Stromal cell of bone marrow (primary cell): ENCODE results near the gene ARHGEF6.

Source experiments
- DNase-seq: peaks from one replicate; pipeline ENCODE4 v3.0.0-alpha.2; 2012; ENCODE audit warnings: low read depth

ARHGEF6 gene

DNA sequence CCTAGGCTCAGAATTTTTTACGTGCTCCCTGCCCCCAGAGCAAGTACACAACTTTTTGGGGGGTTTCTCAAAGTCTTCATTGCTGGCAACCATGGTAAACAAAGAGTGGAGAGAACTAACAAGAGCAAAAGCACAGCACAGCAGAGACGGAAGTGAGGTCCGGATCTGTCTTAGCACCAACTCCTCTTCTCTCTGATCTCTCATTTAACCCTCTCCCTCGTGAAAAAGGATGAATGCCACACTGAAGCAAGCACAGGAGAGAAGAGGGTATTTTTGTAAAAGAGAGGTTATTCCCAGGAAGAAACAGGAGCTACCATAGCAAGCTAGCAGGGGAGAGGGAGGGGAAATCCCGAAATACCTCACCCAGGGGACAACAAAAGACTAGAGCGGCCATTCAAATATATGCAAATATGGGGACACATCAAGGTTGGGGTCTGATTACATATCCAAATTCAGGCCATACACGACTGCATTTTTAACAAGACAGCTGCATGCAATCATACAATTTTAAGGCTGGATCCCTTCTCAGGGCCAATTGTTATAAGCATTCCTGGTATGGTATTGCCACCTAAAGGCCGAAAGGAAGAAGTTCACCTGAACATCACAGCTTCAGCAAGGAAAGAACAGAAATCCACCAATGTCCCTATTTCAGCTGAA is 86.2 kb downstream of the ARHGEF6 start:
- peak; percentile 26 for DNase-seq

DNA sequence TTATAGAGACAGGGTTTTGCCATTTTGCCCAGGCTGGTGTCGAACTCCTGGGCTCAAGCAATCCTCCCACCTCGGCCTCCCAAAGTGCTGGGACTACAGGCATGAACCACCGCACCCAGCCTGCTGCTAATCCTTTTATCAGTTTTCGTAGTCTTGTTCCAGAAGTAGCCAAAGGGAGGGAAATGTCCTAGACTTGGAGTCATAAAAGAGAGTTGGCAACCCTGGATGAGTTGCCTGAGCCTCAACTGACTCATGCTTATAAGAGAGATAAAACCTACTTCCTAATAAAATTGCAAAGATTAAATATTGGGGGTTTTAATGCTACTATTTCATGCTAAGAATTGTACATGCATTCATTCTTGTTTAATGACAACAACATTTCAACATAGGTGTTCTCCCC is 88.5 kb downstream of the ARHGEF6 start:
- no peak for DNase-seq

DNA sequence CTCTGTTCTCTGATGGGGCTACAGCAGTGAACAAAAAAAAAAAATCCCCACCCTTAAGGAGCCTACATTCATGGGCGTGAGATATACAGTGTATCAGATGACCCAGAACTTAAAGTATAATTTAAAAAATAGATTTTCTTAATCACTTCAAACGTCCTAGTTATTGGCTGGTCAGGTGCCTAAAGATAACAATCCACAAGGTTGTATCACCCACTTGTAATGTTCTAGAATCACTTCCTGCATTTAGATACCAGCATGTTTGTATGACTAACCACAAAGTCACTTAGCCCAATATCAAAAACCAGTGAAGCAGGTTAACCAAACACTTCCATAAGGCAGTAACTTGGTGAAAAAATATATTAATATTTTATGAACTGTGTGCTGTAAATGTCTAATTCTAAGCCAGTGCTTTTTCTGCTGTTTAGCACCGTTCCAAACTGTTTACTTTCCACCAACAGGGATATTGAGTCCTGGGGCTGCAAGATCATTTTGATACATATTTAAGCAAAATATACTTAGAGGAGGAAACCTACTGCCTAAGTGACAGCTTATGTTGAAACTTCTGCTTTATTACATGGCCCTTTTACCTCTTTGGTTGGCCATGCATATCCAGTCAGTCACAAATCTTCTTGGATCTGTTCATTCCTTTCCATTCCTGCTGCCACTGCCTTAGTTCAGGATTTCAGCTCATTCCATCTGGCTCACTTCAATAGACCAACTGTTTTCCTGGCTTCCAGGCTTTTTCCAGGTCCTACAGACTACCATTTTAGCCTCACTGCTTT is 89.5 kb downstream of the ARHGEF6 start:
- no peak for DNase-seq

DNA sequence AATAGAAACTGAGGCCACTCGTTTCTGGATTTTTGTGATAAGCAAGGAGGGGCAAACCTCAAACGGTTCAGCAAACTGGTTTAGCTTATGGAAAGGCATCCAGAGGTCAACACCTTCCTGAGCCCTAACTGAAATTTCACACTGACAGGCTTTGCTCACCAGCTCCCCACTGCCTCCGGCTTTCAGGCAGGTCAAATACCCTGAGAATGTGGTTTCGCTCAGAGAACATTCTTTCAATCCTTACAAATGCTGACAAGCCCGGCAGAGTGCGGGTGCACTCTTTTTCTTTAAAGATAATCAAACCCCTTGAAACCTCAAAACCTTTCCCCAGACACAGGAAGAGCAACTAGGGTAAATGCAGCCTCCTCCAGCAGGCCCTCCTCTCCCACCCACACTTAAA is 91.3 kb downstream of the ARHGEF6 start:
- no peak for DNase-seq

DNA sequence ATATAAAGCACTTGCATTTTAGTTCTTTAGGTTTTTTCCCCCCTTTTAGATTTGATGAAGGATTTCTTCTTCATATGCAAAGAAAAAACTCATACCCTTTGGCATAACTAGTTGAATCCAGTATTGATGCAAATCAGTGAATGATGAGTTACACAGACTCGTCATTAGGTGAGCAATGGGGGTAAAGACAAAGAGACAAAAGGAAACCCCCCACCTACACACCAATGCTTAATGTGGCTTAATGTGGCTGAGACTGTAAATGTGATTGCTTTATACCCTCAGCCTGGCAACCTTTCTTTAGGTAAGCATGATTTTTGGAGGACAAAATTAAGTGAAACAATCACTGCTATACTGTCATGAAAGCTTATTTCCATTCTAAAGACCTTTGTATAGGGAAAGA is 93.3 kb downstream of the ARHGEF6 start:
- DNase-seq: no peak

DNA sequence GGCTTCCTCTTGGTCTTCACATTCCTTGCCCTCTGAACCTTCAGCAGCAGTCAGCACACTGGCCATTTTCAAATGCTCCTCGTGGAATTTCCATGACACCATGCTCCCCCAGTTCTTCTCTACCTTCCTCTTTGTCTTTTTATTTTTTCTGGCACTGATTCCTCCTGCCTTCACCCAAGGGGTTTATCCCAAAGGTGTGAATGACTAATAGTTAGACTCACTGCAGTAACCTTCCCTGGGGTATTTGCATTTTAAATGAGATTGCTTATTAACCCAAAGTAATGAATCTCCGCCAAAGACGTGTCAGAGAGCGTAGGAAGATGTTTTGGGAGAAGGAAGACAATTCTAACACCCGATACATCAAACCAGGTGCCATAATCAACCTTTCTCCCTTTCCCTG is 96.6 kb downstream of the ARHGEF6 start:
- DNase-seq: no peak

DNA sequence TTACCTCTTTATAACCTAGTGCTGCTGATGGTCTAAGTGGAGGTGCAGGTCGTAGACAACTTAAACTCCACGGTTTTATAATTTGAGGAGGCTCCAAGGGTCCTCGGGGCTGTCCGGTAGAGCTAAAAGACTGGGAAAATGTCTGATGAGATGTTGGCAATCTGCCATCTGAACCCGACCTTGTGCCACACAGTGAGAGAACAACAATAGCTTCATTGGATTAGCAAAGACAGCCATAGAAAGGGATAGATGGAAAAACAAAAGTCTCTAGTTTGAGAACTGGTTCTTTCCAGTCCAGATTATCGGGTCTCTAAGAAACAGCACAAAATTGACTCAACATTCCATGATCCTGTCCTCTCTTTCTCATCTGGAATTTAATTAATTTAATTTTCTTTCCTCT is 101.2 kb downstream of the ARHGEF6 start:
- DNase-seq: no peak

- no peak for DNase-seq
Measured at GRCh38 chrX:136674270-136674985, 106.3 kb downstream of the ARHGEF6 start.

- no peak for DNase-seq
Measured at GRCh38 chrX:136671006-136671610, 109.6 kb downstream of the ARHGEF6 start.

GRCh38 chrX:136667446-136668168 is 113.1 kb downstream of the ARHGEF6 start:
- DNase-seq: no peak

GRCh38 chrX:136666088-136666487 is 114.6 kb downstream of the ARHGEF6 start:
- no peak for DNase-seq

DNA sequence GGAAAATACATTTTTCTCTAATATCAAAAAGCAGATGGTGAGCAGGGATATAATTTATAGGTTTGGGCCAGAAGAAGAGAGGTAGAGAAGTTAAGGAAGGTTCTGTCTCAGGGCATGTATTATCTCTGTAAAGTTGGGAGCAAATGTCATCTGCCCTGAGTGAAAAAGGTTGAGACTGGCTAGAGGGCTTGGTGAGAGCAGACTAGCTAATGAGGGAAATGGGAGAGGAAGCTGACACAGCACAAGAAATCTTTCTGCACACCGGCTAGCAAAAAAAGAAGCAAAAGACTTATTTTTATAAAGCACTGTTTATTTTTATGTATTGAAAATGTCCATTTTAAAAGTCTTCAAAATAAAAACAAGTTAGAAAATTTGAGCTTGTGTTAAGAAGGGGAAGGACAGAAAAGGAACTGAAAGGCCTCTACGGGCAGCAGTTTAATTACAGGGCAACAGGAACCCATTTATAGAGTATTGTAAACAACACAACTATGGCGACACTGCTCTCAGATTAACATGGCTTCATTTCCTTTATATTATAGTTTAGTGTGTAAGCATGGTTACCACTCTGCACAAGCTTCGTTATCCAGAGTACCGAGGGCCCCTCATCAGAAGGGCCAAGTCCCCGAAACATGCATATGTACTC is 115.4 kb downstream of the ARHGEF6 start:
- DNase-seq: no peak

DNA sequence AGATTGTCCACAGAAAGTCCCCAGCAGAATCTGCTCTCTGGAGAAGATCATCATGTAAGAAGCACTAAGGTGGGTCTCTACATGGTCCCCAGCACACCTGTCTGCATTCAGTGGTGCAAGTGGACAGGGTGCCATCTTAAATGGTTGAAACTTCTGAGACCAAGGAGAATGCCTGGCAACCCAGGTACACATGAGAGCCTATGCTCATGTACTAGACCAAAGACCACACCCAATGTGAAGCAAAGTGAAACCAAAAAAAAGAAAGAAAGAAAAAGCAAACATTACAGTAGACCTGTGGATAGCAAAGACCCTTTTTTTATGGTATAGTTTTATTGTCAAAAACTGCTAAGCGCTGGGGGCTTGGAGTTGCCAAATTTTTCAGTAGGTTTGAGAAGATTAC is 117.8 kb downstream of the ARHGEF6 start:
- DNase-seq: no peak

DNA sequence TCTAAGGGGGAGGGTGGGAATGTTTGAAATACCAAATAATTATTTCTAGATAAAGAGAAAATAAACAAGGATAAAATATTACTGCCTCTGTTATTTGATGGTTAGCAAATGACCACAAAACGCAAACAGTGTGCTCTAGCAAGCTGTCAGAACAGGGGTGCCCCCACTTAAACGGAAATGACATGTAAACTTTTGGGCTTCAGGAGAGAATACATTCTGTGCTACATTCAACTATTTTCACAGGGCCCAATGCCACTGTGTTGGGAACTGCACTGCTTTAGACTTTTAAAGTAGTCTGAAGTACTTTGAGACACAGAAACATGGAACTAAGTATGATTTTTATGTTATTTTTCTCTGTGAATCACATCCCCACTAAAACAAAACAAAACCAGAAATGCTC is 118.6 kb downstream of the ARHGEF6 start:
- no peak for DNase-seq

- DNase-seq: no peak
Measured at GRCh38 chrX:136660896-136661295, 119.8 kb downstream of the ARHGEF6 start.

- no peak for DNase-seq
Measured at GRCh38 chrX:136659174-136659573, 121.6 kb downstream of the ARHGEF6 start.

DNA sequence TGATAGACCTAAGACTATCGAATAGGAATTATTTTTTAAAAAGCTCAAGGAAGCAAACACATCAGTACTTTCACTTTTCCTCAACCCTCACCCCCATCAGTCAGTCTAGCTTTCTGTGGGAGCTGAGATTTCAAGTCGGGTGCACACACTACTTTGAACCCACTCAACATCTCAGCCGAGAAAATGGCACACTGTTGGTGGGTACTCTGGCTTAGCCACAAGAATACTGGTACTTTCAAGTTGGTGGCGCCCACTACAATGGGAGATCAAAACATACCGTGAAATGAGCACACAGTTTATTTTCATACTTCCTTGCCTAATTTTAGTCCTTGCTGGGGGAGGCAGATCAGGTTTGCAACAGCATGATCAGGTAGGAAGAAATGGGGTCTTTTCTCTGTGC is 122.6 kb downstream of the ARHGEF6 start:
- no peak for DNase-seq

DNA sequence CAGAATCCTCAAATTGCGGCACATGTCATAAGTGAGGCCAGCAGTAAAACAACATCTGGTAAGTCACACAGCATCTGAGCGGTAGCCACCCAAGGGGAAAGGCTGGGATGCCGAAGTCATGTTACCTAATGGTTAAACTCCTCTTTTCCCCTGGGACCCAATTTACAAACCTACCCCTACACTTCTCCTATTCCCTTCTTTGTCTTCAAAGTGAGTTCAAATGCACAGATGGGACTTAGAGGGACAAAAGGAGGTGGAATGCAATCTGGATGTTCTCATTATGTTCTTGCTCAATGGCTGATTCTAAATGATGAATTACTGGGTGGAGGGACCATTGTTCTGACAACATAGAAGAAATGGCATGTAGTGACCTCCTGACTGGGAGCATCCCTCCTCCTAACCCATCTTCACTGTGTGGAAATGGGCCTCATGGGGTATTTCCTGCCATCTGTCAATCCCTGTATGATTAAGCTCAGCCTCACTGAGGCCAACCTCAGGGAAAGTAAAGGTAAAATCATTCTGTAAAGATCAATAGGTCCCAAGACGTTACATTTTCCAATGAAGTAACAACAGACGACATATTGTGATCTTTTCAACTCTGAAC is 124.3 kb downstream of the ARHGEF6 start:
- no peak for DNase-seq

DNA sequence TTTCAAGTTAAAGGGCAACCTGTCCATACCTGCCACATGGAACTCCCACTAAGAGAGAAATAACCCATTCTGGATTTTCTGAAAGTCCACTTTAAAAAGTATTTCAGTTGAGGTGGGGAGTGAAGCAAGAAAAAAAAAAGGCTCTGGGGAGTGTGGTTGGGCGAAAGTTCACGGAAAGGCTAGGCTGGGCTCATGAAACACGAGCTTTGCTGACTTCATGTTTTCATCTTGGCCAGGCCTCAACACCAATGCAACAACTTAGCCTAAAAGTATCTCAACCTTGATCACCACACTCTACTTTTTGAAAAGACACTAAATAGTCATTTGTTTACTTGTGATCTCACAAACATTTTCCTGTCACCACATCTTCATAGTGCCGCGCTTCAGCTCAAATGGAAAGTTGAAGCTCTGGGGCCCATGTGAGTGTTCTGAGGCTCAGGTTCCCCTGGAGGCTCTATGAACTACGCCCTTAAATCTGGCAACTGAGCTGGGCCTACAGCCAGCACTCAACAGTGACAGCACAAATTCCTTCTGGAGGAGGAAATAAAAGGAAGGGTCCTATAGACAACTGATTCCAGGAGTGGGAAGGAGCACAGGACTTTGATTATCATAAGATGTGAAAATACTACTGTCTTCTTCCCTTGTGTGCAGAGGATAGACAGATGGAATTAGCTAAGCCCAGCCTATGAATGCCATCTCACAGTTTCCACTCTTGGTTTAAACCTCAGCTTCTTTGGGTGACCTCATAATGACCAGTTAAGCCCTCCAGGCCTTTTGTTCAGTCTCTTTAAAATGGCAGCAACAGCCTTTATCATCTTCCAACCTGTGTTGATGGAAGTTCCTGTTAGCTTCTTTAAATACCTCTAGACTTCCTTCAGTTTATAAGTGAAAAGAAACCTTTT is 127.7 kb downstream of the ARHGEF6 start:
- peak; percentile 57 for DNase-seq

DNA sequence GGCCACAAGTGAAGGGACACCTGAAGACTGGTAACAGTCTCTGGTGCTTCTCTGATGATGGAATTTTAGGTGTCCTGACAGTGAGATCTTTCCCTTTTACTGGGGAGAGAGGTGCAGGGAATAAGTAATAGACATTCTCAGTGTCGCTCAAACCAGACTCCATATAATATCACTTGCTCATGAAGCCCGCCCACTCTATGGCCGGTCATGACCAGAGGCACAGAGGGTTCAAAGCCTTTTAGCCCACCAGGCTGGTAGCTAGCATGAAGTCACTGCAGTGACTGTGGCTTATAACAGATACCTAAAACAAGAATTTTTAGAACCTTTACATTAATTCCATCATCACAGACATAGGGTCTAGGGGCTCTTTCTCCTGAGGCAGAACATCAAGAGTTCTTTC is 129.9 kb downstream of the ARHGEF6 start:
- DNase-seq: no peak
